Neutrophil (primary cell): ENCODE measurements around the gene ABCC11.

Experiments
- H3K27ac ChIP-seq: fragments of 200-600 bp; sonication (generic); 2 replicates; pipeline ENCODE4 v1.5.1; 2016; ENCODE audit warnings: mild to moderate bottlenecking, moderate library complexity
- H3K27me3 ChIP-seq: fragments of 200-600 bp; sonication (generic); 2 replicates; pipeline ENCODE4 v1.6.0; 2016; ENCODE audit warnings: mild to moderate bottlenecking
- H3K36me3 ChIP-seq: fragments of 200-600 bp; sonication (generic); 2 replicates; pipeline ENCODE4 v1.5.1; 2017
- H3K4me1 ChIP-seq, 2 experiments: fragments of 200-600 bp in 1 of 2; sonication (generic) in 1 of 2; 1 replicate in 1 of 2; 2 replicates in 1 of 2; pipeline versions ENCODE4 v1.5.1 to v1.6.1; 2013 to 2016; ENCODE audit warnings: low read depth in 1 of 2, low read length in 1 of 2, mild to moderate bottlenecking in 1 of 2, moderate library complexity in 1 of 2; ENCODE audit not compliant: control insufficient read depth in 1 of 2, insufficient read depth in 1 of 2
- H3K4me3 ChIP-seq, 2 experiments: fragments of 200-600 bp in 1 of 2; sonication (generic) in 1 of 2; 1 replicate in 1 of 2; 2 replicates in 1 of 2; pipeline ENCODE4 v1.5.1; 2013 to 2016; ENCODE audit warnings: low read depth in 1 of 2, low read length in 1 of 2, mild to moderate bottlenecking in 1 of 2, moderate library complexity in 1 of 2
- H3K9me3 ChIP-seq: fragments of 200-600 bp; sonication (generic); 2 replicates; pipeline ENCODE4 v1.5.1; 2016
- TF ChIP-seq, protein P1 (sequence below): fragments of 200-600 bp; sonication (generic); IDR thresholded peaks from 2 replicates; pipeline ENCODE4 v1.5.1; 2016; ENCODE audit warnings: antibody characterized with exemption

ABCC11 gene

GRCh38 chr16:48291303-48291702 is 44.0 kb upstream of the ABCC11 start:
- Histone ChIP-seq H3K9me3 (no peaks in the 10 kb centered on the region), H3K27me3 (no peaks in the 10 kb centered on the region), H3K27ac (no peak overlapping the region), H3K4me3 (no peak overlapping the region), H3K4me1 (no peaks in the 10 kb centered on the region), H3K36me3 (peaks cover 50% of the 10 kb centered on the region)
- TF ChIP-seq, protein P1, sequence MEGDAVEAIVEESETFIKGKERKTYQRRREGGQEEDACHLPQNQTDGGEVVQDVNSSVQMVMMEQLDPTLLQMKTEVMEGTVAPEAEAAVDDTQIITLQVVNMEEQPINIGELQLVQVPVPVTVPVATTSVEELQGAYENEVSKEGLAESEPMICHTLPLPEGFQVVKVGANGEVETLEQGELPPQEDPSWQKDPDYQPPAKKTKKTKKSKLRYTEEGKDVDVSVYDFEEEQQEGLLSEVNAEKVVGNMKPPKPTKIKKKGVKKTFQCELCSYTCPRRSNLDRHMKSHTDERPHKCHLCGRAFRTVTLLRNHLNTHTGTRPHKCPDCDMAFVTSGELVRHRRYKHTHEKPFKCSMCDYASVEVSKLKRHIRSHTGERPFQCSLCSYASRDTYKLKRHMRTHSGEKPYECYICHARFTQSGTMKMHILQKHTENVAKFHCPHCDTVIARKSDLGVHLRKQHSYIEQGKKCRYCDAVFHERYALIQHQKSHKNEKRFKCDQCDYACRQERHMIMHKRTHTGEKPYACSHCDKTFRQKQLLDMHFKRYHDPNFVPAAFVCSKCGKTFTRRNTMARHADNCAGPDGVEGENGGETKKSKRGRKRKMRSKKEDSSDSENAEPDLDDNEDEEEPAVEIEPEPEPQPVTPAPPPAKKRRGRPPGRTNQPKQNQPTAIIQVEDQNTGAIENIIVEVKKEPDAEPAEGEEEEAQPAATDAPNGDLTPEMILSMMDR, result no peak

DNA sequence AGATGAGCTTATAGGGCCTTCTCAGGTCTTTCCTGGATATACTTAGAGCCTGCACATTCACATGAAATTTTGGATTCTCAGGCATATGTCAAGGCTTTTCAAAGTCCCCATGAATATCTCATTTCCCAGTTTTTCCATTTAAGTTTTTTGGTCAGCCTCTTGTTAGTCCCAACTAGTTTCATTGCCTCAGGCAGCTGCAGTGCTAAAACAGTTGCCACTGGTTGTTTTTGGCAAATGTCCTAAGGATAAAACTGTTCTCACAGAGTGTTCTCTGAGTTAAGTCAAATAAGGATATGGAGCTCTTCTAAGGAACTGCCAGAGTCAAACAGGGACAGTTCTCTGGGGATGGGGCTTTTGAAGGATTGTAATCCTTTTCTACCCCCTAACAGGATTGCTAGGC is 39.9 kb upstream of the ABCC11 start:
- Histone ChIP-seq H3K36me3 (peaks cover 37% of the 10 kb centered on the region), H3K4me1 (no peaks in the 10 kb centered on the region), H3K27me3 (no peaks in the 10 kb centered on the region), H3K27ac (no peak overlapping the region), H3K9me3 (no peaks in the 10 kb centered on the region), H3K4me3 (no peak overlapping the region)
- TF ChIP-seq, protein P1, result no peak

- Histone ChIP-seq H3K4me1 (peaks cover 10 to 16% of the 10 kb centered on the region in 2 experiments), H3K36me3 (peaks cover 20% of the 10 kb centered on the region), H3K4me3 (no peak overlapping the region), H3K27ac (no peak overlapping the region), H3K9me3 (no peaks in the 10 kb centered on the region), H3K27me3 (no peaks in the 10 kb centered on the region)
- TF ChIP-seq, protein P1, result no peak
Measured at GRCh38 chr16:48284772-48285409, 37.6 kb upstream of the ABCC11 start.

DNA sequence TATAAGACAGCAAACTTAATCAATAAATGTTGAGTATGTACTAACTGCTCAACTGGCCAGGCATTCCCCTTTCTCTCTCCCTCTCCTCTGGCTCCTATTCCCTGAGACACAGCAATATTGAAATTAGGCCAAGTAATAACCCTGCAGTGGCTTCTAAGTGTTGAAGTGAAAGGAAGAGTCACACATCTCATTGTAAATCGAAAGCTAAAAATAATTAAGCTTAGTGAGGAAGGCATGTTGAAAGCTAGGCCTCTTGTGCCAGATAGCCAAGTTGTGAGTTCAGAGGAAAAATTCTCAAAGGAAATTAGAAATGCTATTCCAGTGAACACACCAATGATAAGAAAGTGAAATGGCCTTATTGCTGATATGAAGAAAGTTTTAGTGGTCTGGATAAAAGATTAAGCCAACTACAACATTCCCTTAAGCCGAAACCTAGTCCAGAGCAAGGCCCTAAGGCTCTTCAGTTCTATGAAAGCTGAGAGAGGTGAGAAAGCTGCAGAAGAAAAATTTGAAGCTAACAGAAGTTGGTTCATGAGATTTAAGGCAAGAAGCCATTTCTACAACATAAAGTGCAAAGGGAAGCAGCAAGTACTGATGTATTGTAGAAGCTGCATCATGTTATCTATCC is 35.4 kb upstream of the ABCC11 start:
- Histone ChIP-seq H3K36me3 (peaks cover 5% of the 10 kb centered on the region), H3K27me3 (no peaks in the 10 kb centered on the region), H3K27ac (no peak overlapping the region), H3K4me1 (peaks cover 10 to 21% of the 10 kb centered on the region in 2 experiments), H3K9me3 (no peaks in the 10 kb centered on the region), H3K4me3 (no peak overlapping the region)
- TF ChIP-seq, protein P1, result no peak

- Histone ChIP-seq H3K9me3 (no peaks in the 10 kb centered on the region), H3K27me3 (no peaks in the 10 kb centered on the region), H3K27ac (peak overlapping the region; percentile 56), H3K36me3 (peaks cover 6% of the 10 kb centered on the region), H3K4me3 (no peak overlapping the region), H3K4me1 (peaks cover 10 to 21% of the 10 kb centered on the region in 2 experiments)
- TF ChIP-seq, protein P1, result no peak
Measured at GRCh38 chr16:48280546-48280945, 33.2 kb upstream of the ABCC11 start.
